Peyer's patch (tissue), 4 donors: ENCODE data around the gene PRKACB.
"Not testable (repeated sequence)": the region's sequence is repeated elsewhere in the genome, so short reads cannot be mapped to it uniquely, and the experiment has no call there.

Source experiments
- POLR2A ChIP-seq, 2 donors: fragments of 450-650 bp; IDR thresholded peaks; one replicate each; pipeline ENCODE4 v1.5.1; 2017; ENCODE audit warnings: antibody characterized with exemption in 2 of 2, mild to moderate bottlenecking in 2 of 2, moderate library complexity in 2 of 2
- TF ChIP-seq, protein P1 (sequence below), 6 experiments: fragments of 450-650 bp in 4 of 6; fragments of 200-600 bp in 2 of 6; sonication (generic) in 1 of 6; IDR thresholded peaks; one replicate each; pipeline ENCODE4 v1.5.1; 2017 to 2019; ENCODE audit warnings: antibody characterized with exemption in 6 of 6, mild to moderate bottlenecking in 3 of 6, moderate library complexity in 1 of 6

DNA sequence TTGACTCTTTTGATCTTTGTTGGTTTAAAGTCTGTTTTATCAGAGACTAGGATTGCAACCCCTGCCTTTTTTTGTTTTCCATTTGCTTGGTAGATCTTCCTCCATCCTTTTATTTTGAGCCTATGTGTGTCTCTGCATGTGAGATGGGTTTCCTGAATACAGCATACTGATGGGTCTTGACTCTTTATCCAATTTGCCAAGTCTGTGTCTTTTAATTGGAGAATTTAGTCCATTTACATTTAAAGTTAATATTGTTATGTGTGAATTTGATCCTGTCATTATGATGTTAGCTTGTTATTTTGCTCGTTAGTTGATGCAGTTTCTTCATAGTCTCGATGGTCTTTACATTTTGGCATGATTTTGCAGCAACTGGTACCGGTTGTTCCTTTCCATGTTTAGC, 88.6 kb downstream of the PRKACB start:
- TF ChIP-seq, protein P1, sequence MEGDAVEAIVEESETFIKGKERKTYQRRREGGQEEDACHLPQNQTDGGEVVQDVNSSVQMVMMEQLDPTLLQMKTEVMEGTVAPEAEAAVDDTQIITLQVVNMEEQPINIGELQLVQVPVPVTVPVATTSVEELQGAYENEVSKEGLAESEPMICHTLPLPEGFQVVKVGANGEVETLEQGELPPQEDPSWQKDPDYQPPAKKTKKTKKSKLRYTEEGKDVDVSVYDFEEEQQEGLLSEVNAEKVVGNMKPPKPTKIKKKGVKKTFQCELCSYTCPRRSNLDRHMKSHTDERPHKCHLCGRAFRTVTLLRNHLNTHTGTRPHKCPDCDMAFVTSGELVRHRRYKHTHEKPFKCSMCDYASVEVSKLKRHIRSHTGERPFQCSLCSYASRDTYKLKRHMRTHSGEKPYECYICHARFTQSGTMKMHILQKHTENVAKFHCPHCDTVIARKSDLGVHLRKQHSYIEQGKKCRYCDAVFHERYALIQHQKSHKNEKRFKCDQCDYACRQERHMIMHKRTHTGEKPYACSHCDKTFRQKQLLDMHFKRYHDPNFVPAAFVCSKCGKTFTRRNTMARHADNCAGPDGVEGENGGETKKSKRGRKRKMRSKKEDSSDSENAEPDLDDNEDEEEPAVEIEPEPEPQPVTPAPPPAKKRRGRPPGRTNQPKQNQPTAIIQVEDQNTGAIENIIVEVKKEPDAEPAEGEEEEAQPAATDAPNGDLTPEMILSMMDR (IDR thresholded peaks at IDR 0.05) = not testable (repeated sequence)
- not testable (repeated sequence) for TF ChIP-seq POLR2A (IDR thresholded peaks at IDR 0.05)
